C4-2B (cell line): ENCODE measurements around the gene TPCN1.

Experiments
- ZFX ChIP-seq: fragments of 450-650 bp; IDR thresholded peaks from 2 replicates; pipeline ENCODE4 v1.6.1; 2017
- TF ChIP-seq, protein P1 (sequence below): fragments of 450-650 bp; conservative IDR thresholded peaks from 2 replicates; pipeline ENCODE4 v1.5.1; 2017; ENCODE audit warnings: mild to moderate bottlenecking

DNA sequence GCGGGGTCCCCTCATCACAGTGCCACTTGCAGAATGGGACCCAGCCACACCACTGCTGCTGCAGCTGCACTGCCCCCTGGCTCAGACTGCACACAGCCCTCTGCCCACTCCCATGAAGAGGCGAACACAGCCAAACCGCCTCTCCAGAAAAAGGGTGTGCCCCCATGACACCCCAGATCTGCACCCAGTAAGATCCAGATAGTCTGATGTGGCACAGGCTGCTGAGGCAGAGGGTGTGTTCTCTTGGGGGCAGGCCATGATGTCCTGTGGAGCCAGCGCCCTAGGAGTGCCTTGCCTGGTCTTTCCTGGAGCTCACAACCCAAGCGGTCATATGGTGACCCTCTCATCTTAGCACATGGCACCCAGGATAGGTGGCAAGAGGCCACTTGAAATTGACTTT, 69.2 kb downstream of the TPCN1 start:
- TF ChIP-seq, protein P1, sequence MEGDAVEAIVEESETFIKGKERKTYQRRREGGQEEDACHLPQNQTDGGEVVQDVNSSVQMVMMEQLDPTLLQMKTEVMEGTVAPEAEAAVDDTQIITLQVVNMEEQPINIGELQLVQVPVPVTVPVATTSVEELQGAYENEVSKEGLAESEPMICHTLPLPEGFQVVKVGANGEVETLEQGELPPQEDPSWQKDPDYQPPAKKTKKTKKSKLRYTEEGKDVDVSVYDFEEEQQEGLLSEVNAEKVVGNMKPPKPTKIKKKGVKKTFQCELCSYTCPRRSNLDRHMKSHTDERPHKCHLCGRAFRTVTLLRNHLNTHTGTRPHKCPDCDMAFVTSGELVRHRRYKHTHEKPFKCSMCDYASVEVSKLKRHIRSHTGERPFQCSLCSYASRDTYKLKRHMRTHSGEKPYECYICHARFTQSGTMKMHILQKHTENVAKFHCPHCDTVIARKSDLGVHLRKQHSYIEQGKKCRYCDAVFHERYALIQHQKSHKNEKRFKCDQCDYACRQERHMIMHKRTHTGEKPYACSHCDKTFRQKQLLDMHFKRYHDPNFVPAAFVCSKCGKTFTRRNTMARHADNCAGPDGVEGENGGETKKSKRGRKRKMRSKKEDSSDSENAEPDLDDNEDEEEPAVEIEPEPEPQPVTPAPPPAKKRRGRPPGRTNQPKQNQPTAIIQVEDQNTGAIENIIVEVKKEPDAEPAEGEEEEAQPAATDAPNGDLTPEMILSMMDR = no peak
- no peak for TF ChIP-seq ZFX
